ENCODE results near the gene PLEKHG2. TPM values are rescaled to one million over a fixed set of nuclear protein-coding genes. Genes with fewer than 3 reads are reported as not detected.
"Not testable (repeated sequence)": the region's sequence is repeated elsewhere in the genome, so short reads cannot be mapped to it uniquely, and the experiment has no call there.

The PLEKHG2 gene
- total RNA-seq, 1 experiment from 2014 or later, result 29.0 TPM

GRCh38 chr19:39377373-39378362 is 34.8 kb upstream of the PLEKHG2 start:
- BruUV-seq (replicated peaks), result no TSS peak
- no peaks in the 10 kb centered on the region for H3K9me3 ChIP-seq (ENCODE audit: control insufficient read depth in 1 of 2, insufficient read depth in 1 of 2, low read depth in 1 of 2, low read length in 2 of 2)
- no peak overlapping the region for H3K27ac ChIP-seq (ENCODE audit: low read depth, low read length)
- no peak overlapping the region for H3K4me3 ChIP-seq (replicated peaks in 1 of 2; ENCODE audit: low read depth in 1 of 2, low read length in 2 of 2)
- POLR2A ChIA-PET, result no interaction called here
- no peaks in the 10 kb centered on the region for H3K79me2 ChIP-seq (ENCODE audit: insufficient read depth, low read length)
- H3K36me3 ChIP-seq (ENCODE audit: control insufficient read depth in 1 of 2, insufficient read depth in 2 of 2, low read length in 2 of 2), result peaks cover 51 to 58% of the 10 kb centered on the region in 2 experiments; a peak in 3 of 4 replicates
- no peak overlapping the region for H3K4me2 ChIP-seq (ENCODE audit: low read length)
- CTCF ChIA-PET, result no interaction called here
- RAD21 ChIA-PET (ENCODE audit: low non-redundant PET in 1 of 2, low total read pairs in 2 of 2, uncharacterized antibody in 2 of 2, unreplicated experiment in 2 of 2), result no interaction called here
- H3K9ac ChIP-seq (ENCODE audit: low read length), result no peak overlapping the region
- intact Hi-C loops (cut with micrococcal nuclease), result no loop called here
- H3K9me2 ChIP-seq (ENCODE audit: insufficient read depth), result no peaks in the 10 kb centered on the region
- ATAC-seq (no peak), DNase-seq (ENCODE audit: low read depth, low spot score) (no peak)
- H2AFZ ChIP-seq (ENCODE audit: low read depth, low read length, poor library complexity, severe bottlenecking), result no peak overlapping the region
- TF ChIP-seq FOSL1 (IDR thresholded peaks at IDR 0.05; ENCODE audit: low read depth) (no peak), CEBPB (IDR thresholded peaks at IDR 0.05; ENCODE audit: low read depth) (no peak), POLR2AphosphoS5 (IDR thresholded peaks at IDR 0.05; ENCODE audit: low read depth, low read length) (no peak), ELF1 (IDR thresholded peaks at IDR 0.05; ENCODE audit: borderline replicate concordance, low read depth) (no peak)
- H3K4me1 ChIP-seq (ENCODE audit: control insufficient read depth in 1 of 2, insufficient read depth in 2 of 2, low read length in 2 of 2), result no peaks in the 10 kb centered on the region
- no peaks in the 10 kb centered on the region for H3K27me3 ChIP-seq (ENCODE audit: insufficient read depth, low read length)
- H4K20me1 ChIP-seq (ENCODE audit: insufficient read depth), result no peaks in the 10 kb centered on the region

GRCh38 chr19:39379366-39379765 is 33.1 kb upstream of the PLEKHG2 start:
- H3K9me3 ChIP-seq (ENCODE audit: control insufficient read depth in 1 of 2, insufficient read depth in 1 of 2, low read depth in 1 of 2, low read length in 2 of 2); H3K27me3 ChIP-seq (ENCODE audit: insufficient read depth, low read length); H3K9me2 ChIP-seq (ENCODE audit: insufficient read depth); ATAC-seq; H3K9ac ChIP-seq (ENCODE audit: low read length); H2AFZ ChIP-seq (ENCODE audit: low read depth, low read length, poor library complexity, severe bottlenecking); H3K4me2 ChIP-seq (ENCODE audit: low read length); DNase-seq (ENCODE audit: low read depth, low spot score); RAD21 ChIA-PET (ENCODE audit: low non-redundant PET in 1 of 2, low total read pairs in 2 of 2, uncharacterized antibody in 2 of 2, unreplicated experiment in 2 of 2); intact Hi-C loops (cut with micrococcal nuclease); H3K4me1 ChIP-seq (ENCODE audit: control insufficient read depth in 1 of 2, insufficient read depth in 2 of 2, low read length in 2 of 2); BruUV-seq (replicated peaks); H4K20me1 ChIP-seq (ENCODE audit: insufficient read depth); H3K4me3 ChIP-seq (replicated peaks in 1 of 2; ENCODE audit: low read depth in 1 of 2, low read length in 2 of 2); CTCF ChIA-PET; H3K79me2 ChIP-seq (ENCODE audit: insufficient read depth, low read length); POLR2A ChIA-PET; H3K27ac ChIP-seq (ENCODE audit: low read depth, low read length): not testable (repeated sequence)
- peaks cover 51 to 60% of the 10 kb centered on the region in 2 experiments; a peak in 3 of 4 replicates for H3K36me3 ChIP-seq (ENCODE audit: control insufficient read depth in 1 of 2, insufficient read depth in 2 of 2, low read length in 2 of 2)
